ENCODE measurements around the gene COX4I1. TPM values are rescaled to one million over a fixed set of nuclear protein-coding genes. Genes with fewer than 3 reads are reported as not detected.
"Not testable (repeated sequence)": the region's sequence is repeated elsewhere in the genome, so short reads cannot be mapped to it uniquely, and the experiment has no call there.

COX4I1 gene
- polyA plus RNA-seq, 6 donors from 2014 or later, result 943 to 1,321 (median 1,168) TPM

GRCh38 chr16:85796152-85796551 is 3.3 kb upstream of the COX4I1 start:
- Mint-ChIP-seq H3K9me3 (peaks cover 0 to 4% (median 0%) of the 10 kb centered on the region in 7 donors), H3K4me1 (peaks cover 40 to 49% (median 48%) of the 10 kb centered on the region in 3 donors), H3K4me3 (peak overlapping the region in 3 of 8 donors; percentile 36 to 97 (median 49)), H3K27ac (peak overlapping the region in 2 of 6 donors; percentile 44 to 74), H3K27me3 (no peaks in the 10 kb centered on the region), H3K36me3 (peaks cover 22 to 41% of the 10 kb centered on the region in 2 donors)
- DNase-seq (no peak), ATAC-seq (ENCODE audit: low read depth in 2 of 2) (no peak)

- ATAC-seq (ENCODE audit: low read depth in 2 of 2), result no peak
- Mint-ChIP-seq H3K9me3 (peaks cover 0 to 3% (median 0%) of the 10 kb centered on the region in 7 donors), H3K36me3 (peaks cover 23 to 39% of the 10 kb centered on the region in 2 donors), H3K27me3 (no peaks in the 10 kb centered on the region), H3K27ac (peak overlapping the region in 1 of 6 donors; percentile 16), H3K4me3 (peak overlapping the region in 5 of 8 donors; percentile 16 to 97 (median 89)), H3K4me1 (peaks cover 41 to 51% (median 50%) of the 10 kb centered on the region in 3 donors)
- DNase-seq, result no peak
Measured at GRCh38 chr16:85796599-85796998, 2.9 kb upstream of the COX4I1 start.

GRCh38 chr16:85798283-85798776 is 1.2 kb upstream of the COX4I1 start:
- no peak for ATAC-seq (ENCODE audit: low read depth in 2 of 2)
- Mint-ChIP-seq H3K4me1 (peaks cover 39 to 51% (median 44%) of the 10 kb centered on the region in 3 donors), H3K36me3 (peaks cover 15 to 31% of the 10 kb centered on the region in 2 donors), H3K27me3 (no peaks in the 10 kb centered on the region), H3K9me3 (no peaks in the 10 kb centered on the region), H3K27ac (peak overlapping the region in 4 of 6 donors; percentile 32 to 95 (median 68)), H3K4me3 (peak overlapping the region; percentile 77 to 97 (median 90))
- no peak for DNase-seq

GRCh38 chr16:85798901-85799496 is 496 bp upstream of the COX4I1 start:
- Mint-ChIP-seq H3K27ac (peak overlapping the region in 5 of 6 donors; percentile 57 to 100 (median 94)), H3K27me3 (no peaks in the 10 kb centered on the region), H3K9me3 (no peaks in the 10 kb centered on the region), H3K36me3 (peaks cover 15 to 29% of the 10 kb centered on the region in 2 donors), H3K4me1 (peaks cover 39 to 56% (median 41%) of the 10 kb centered on the region in 3 donors), H3K4me3 (peak overlapping the region; percentile 89 to 97 (median 92))
- peak; percentile 12 to 13 for ATAC-seq (ENCODE audit: low read depth in 2 of 2)
- peak; percentile 28 for DNase-seq

GRCh38 chr16:85800321-85800669 is 800 bp downstream of the COX4I1 start:
- no peaks in the 10 kb centered on the region for H3K9me3 Mint-ChIP-seq
- H3K36me3 Mint-ChIP-seq, result peaks cover 12 to 34% of the 10 kb centered on the region in 2 donors
- ATAC-seq (ENCODE audit: low read depth in 2 of 2), result peak; percentile 38 to 43
- H3K27ac Mint-ChIP-seq, result peak overlapping the region; percentile 95 to 99 (median 98)
- DNase-seq, result no peak
- no peaks in the 10 kb centered on the region for H3K27me3 Mint-ChIP-seq
- H3K4me3 Mint-ChIP-seq, result peak overlapping the region; percentile 88 to 97 (median 92)
- peaks cover 36 to 62% (median 39%) of the 10 kb centered on the region in 3 donors for H3K4me1 Mint-ChIP-seq

- Mint-ChIP-seq H3K9me3 (no peaks in the 10 kb centered on the region), H3K27me3 (no peaks in the 10 kb centered on the region), H3K4me1 (peaks cover 22 to 34% (median 29%) of the 10 kb centered on the region in 3 donors), H3K36me3 (peaks cover 25 to 29% of the 10 kb centered on the region in 2 donors), H3K27ac (peak overlapping the region in 2 of 6 donors; percentile 76 to 95), H3K4me3 (peak overlapping the region in 1 of 8 donors; percentile 97)
- ATAC-seq (ENCODE audit: low read depth in 2 of 2), result no peak
- DNase-seq, result no peak
Measured at GRCh38 chr16:85803570-85803969, 4.1 kb downstream of the COX4I1 start.

GRCh38 chr16:85805442-85806045 is 6.0 kb downstream of the COX4I1 start:
- Mint-ChIP-seq H3K4me3 (peak overlapping the region in 1 of 8 donors; percentile 52), H3K4me1 (peaks cover 16 to 28% (median 22%) of the 10 kb centered on the region in 3 donors), H3K9me3 (no peaks in the 10 kb centered on the region), H3K27me3 (peaks cover 0 to 8% (median 7%) of the 10 kb centered on the region in 3 donors), H3K27ac (no peak overlapping the region), H3K36me3 (peaks cover 25 to 29% of the 10 kb centered on the region in 2 donors)
- ATAC-seq (ENCODE audit: low read depth in 2 of 2), result no peak
- no peak for DNase-seq

- Mint-ChIP-seq H3K36me3 (peaks cover 23 to 28% of the 10 kb centered on the region in 2 donors), H3K9me3 (no peaks in the 10 kb centered on the region), H3K27me3 (peaks cover 3 to 17% (median 12%) of the 10 kb centered on the region in 3 donors), H3K4me3 (peak overlapping the region in 1 of 8 donors; percentile 40), H3K27ac (peak overlapping the region in 2 of 6 donors; percentile 2 to 38), H3K4me1 (peaks cover 9 to 21% (median 15%) of the 10 kb centered on the region in 3 donors)
- DNase-seq (no peak), ATAC-seq (ENCODE audit: low read depth in 2 of 2) (no peak)
Measured at GRCh38 chr16:85806539-85806938, 7.0 kb downstream of the COX4I1 start.

GRCh38 chr16:85807340-85807739 is 7.8 kb downstream of the COX4I1 start:
- Mint-ChIP-seq H3K36me3 (peaks cover 17 to 20% of the 10 kb centered on the region in 2 donors), H3K4me1 (peaks cover 1 to 13% (median 7%) of the 10 kb centered on the region in 3 donors), H3K4me3 (peak overlapping the region in 1 of 8 donors; percentile 37), H3K27me3 (peaks cover 7 to 25% (median 20%) of the 10 kb centered on the region in 3 donors)
- not testable (repeated sequence) for H3K9me3 Mint-ChIP-seq; DNase-seq; H3K27ac Mint-ChIP-seq; ATAC-seq (ENCODE audit: low read depth in 2 of 2)

GRCh38 chr16:85808104-85808503 is 8.6 kb downstream of the COX4I1 start:
- H3K36me3 Mint-ChIP-seq, result peaks cover 17 to 18% of the 10 kb centered on the region in 2 donors
- H3K27ac Mint-ChIP-seq; DNase-seq; ATAC-seq (ENCODE audit: low read depth in 2 of 2); H3K4me3 Mint-ChIP-seq; H3K9me3 Mint-ChIP-seq: not testable (repeated sequence)
- H3K4me1 Mint-ChIP-seq, result peaks cover 0 to 11% (median 6%) of the 10 kb centered on the region in 3 donors
- peaks cover 11 to 32% (median 26%) of the 10 kb centered on the region in 3 donors for H3K27me3 Mint-ChIP-seq

GRCh38 chr16:85808926-85809325 is 9.4 kb downstream of the COX4I1 start:
- Mint-ChIP-seq H3K9me3 (no peaks in the 10 kb centered on the region), H3K4me1 (peaks cover 0 to 6% (median 4%) of the 10 kb centered on the region in 3 donors), H3K27me3 (peaks cover 11 to 39% (median 26%) of the 10 kb centered on the region in 3 donors), H3K27ac (peak overlapping the region in 2 of 6 donors; percentile 10 to 66), H3K36me3 (peaks cover 15 to 18% of the 10 kb centered on the region in 2 donors), H3K4me3 (no peak overlapping the region)
- DNase-seq (no peak), ATAC-seq (ENCODE audit: low read depth in 2 of 2) (no peak)

- H3K9me3 Mint-ChIP-seq, result no peaks in the 10 kb centered on the region
- H3K36me3 Mint-ChIP-seq, result peaks cover 13 to 17% of the 10 kb centered on the region in 2 donors
- no peak overlapping the region for H3K4me3 Mint-ChIP-seq
- H3K27me3 Mint-ChIP-seq, result peaks cover 11 to 44% (median 26%) of the 10 kb centered on the region in 3 donors
- DNase-seq, result no peak
- no peak for ATAC-seq (ENCODE audit: low read depth in 2 of 2)
- H3K4me1 Mint-ChIP-seq, result peaks cover 0 to 4% (median 1%) of the 10 kb centered on the region in 3 donors
- H3K27ac Mint-ChIP-seq, result no peak overlapping the region
Measured at GRCh38 chr16:85809645-85810044, 10.2 kb downstream of the COX4I1 start.

- Mint-ChIP-seq H3K9me3 (no peaks in the 10 kb centered on the region), H3K27ac (no peak overlapping the region), H3K4me1 (no peaks in the 10 kb centered on the region), H3K4me3 (no peak overlapping the region), H3K36me3 (peaks cover 11 to 13% of the 10 kb centered on the region in 2 donors), H3K27me3 (peaks cover 11 to 47% (median 31%) of the 10 kb centered on the region in 3 donors)
- DNase-seq, result no peak
- ATAC-seq (ENCODE audit: low read depth in 2 of 2), result no peak
Measured at GRCh38 chr16:85810097-85810741, 10.7 kb downstream of the COX4I1 start.
